ENCODE data around the gene ADRA1B.

The ADRA1B gene

GRCh38 chr5:159916841-159917761 lies 819 bp downstream of the ADRA1B start:
- no peak for DNase-seq (ENCODE audit: extremely low spot score)
- POLR2A ChIA-PET, result no interaction called here
- TF ChIP-seq CTCF (IDR thresholded peaks at IDR 0.05; ENCODE audit: control extremely low read depth, extremely low read depth, low read depth, missing control alignments), result no peak
- CTCF ChIA-PET, result interaction anchor here (0.6 to 2.5 kb wide), 4 partner anchors 11 to 630 kb away, joined by 3 to 15 read pairs (median 4); no protein-coding TSS in a partner anchor

DNA sequence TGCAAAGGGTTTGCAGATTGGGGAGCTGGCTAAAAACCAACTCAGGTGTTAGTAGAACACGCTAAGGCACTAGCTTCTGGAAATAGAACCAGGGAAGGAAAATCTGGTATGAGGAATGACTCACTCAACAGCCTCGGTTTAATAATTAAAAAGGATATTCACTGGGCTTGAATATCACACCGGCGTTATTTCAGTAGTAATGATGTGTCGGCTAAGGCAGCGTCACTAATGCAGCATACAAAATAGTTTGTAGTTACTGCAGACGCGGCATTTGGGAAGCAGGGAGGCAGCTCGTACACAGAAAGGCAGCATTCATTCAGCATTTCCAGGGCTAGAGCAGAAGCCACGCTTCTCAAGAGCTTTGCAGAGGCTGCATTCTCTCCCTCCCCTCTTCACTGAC lies 1.7 kb downstream of the ADRA1B start:
- CTCF ChIA-PET, result interaction anchor here (1.0 to 2.5 kb wide), 6 partner anchors 10 to 475 kb away, joined by 3 to 15 read pairs (median 4); no protein-coding TSS in a partner anchor
- POLR2A ChIA-PET, result no interaction called here
- no peak for DNase-seq (ENCODE audit: extremely low spot score)
- TF ChIP-seq CTCF (IDR thresholded peaks at IDR 0.05; ENCODE audit: control extremely low read depth, extremely low read depth, low read depth, missing control alignments), result no peak

GRCh38 chr5:159921721-159922120 lies 5.4 kb downstream of the ADRA1B start:
- CTCF ChIA-PET, result interaction anchor here (0.8 to 1.0 kb wide), 2 partner anchors 12 to 23 kb away, joined by 3 to 4 read pairs; no protein-coding TSS in a partner anchor
- no peak for TF ChIP-seq CTCF (IDR thresholded peaks at IDR 0.05; ENCODE audit: control extremely low read depth, extremely low read depth, low read depth, missing control alignments)
- no peak for DNase-seq (ENCODE audit: extremely low spot score)
- POLR2A ChIA-PET, result no interaction called here

DNA sequence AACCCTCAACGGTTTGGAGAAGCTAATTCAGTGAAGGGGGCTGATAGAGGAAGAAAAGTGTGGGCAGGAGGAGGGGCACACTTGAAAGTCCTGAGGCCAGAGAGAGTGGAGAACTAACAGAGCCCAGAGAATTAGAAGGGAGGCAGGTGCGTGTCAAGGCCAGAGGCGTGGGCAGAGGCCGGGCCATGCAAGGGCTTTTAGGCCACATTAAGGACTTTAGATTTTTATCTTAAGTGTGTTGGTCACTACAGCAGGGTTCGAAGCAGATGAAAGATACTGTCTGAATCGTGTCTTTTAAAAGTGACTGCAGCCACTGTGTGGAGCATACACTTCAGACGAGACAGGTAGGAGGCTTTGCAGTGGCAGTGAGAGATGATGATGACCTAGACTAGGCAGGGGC lies 6.7 kb downstream of the ADRA1B start:
- ChIA-PET CTCF (no interaction called here), POLR2A (no interaction called here)
- no peak for DNase-seq (ENCODE audit: extremely low spot score)
- no peak for TF ChIP-seq CTCF (IDR thresholded peaks at IDR 0.05; ENCODE audit: control extremely low read depth, extremely low read depth, low read depth, missing control alignments)

- ChIA-PET CTCF (interaction anchor here (0.7 to 1.3 kb wide), 3 partner anchors 10 to 13 kb away, joined by 3 to 4 read pairs (median 3); partner anchors contain the start of gene ADRA1B), POLR2A (no interaction called here)
- no peak for DNase-seq (ENCODE audit: extremely low spot score)
- no peak for TF ChIP-seq CTCF (IDR thresholded peaks at IDR 0.05; ENCODE audit: control extremely low read depth, extremely low read depth, low read depth, missing control alignments)
These were observed 12.0 kb downstream of the ADRA1B start for GRCh38 chr5:159928122-159928909.

- ChIA-PET CTCF (no interaction called here), POLR2A (no interaction called here)
- TF ChIP-seq CTCF (IDR thresholded peaks at IDR 0.05; ENCODE audit: control extremely low read depth, extremely low read depth, low read depth, missing control alignments), result no peak
- DNase-seq (ENCODE audit: extremely low spot score), result no peak
These were observed 12.9 kb downstream of the ADRA1B start for GRCh38 chr5:159929176-159929575.

All from GM10248 (cell line).